CD4-positive, alpha-beta T cell (primary cell): ENCODE data around the gene CHMP1A. TPM values are rescaled to one million over a fixed set of nuclear protein-coding genes. Genes with fewer than 3 reads are reported as not detected.

Experiments used
- ATAC-seq: fragments of 200-7000 bp; cut with Tn5 transposase; one replicate; pipeline ENCODE4 v1.10.0; 2022; ENCODE audit warnings: mild to moderate bottlenecking; ENCODE audit not compliant: poor library complexity
- CTCF ChIA-PET: fragments of 350-600 bp; sonication (Branson Sonifier 250); formaldehyde crosslinking; loops from one replicate; lab custom pipeline; 2021; ENCODE audit warnings: antibody characterized with exemption, inconsistent platforms; lab: Charles Lee
- POLR2A ChIA-PET: fragments of 350-600 bp; sonication (Branson Sonifier 250); formaldehyde crosslinking; loops from one replicate; lab custom pipeline; 2021; ENCODE audit warnings: antibody characterized with exemption, inconsistent platforms; lab: Charles Lee
- DNase-seq, 14 experiments: peaks; one replicate each; pipeline ENCODE4 v3.0.0-alpha.2; 2013 to 2020; ENCODE audit warnings: mixed read lengths in 2 of 14
- H3K27ac ChIP-seq, 2 donors: one replicate each; pipeline versions ENCODE4 v1.5.1 to v1.7.0; 2013; ENCODE audit warnings: low read length in 2 of 2, low read depth in 1 of 2, mild to moderate bottlenecking in 1 of 2
- H3K27me3 ChIP-seq, 2 experiments: 1 replicate in 1 of 2; 2 replicates in 1 of 2; pipeline versions ENCODE4 v1.6.1 to v1.7.0; 2013; ENCODE audit warnings: low read length in 2 of 2, control low read depth in 1 of 2, mild to moderate bottlenecking in 1 of 2, moderate library complexity in 1 of 2; ENCODE audit not compliant: insufficient read depth in 2 of 2, control insufficient read depth in 1 of 2
- H3K36me3 ChIP-seq: one replicate; pipeline ENCODE4 v1.6.1; 2013; ENCODE audit warnings: low read length, control low read depth; ENCODE audit not compliant: insufficient read depth
- H3K4me1 ChIP-seq: one replicate; pipeline ENCODE4 v1.6.1; 2013; ENCODE audit warnings: low read length, control low read depth; ENCODE audit not compliant: insufficient read depth
- H3K4me3 ChIP-seq: one replicate; pipeline ENCODE4 v1.5.1; 2013; ENCODE audit warnings: mild to moderate bottlenecking, low read length, moderate library complexity
- H3K9me3 ChIP-seq, 2 experiments: 1 replicate in 1 of 2; 2 replicates in 1 of 2; pipeline versions ENCODE4 v1.6.1 to v1.7.0; 2013; ENCODE audit warnings: low read length in 2 of 2, mild to moderate bottlenecking in 2 of 2, control low read depth in 1 of 2, moderate library complexity in 1 of 2; ENCODE audit not compliant: control insufficient read depth in 1 of 2, insufficient read depth in 1 of 2
- H3K27ac Mint-ChIP-seq: one replicate; pipeline ENCODE4 v1.8.0; 2020; ENCODE audit warnings: mixed read lengths
- H3K27me3 Mint-ChIP-seq: one replicate; pipeline ENCODE4 v1.8.0; 2021; ENCODE audit warnings: mixed read lengths
- H3K36me3 Mint-ChIP-seq: one replicate; pipeline ENCODE4 v1.8.0; 2021; ENCODE audit warnings: low read depth, mixed read lengths
- H3K4me1 Mint-ChIP-seq: one replicate; pipeline ENCODE4 v1.8.0; 2021; ENCODE audit warnings: low read depth, mixed read lengths
- H3K4me3 Mint-ChIP-seq: one replicate; pipeline ENCODE4 v1.8.0; 2020; ENCODE audit warnings: mild to moderate bottlenecking, mixed read lengths
- H3K9me3 Mint-ChIP-seq: one replicate; pipeline ENCODE4 v1.8.0; 2020; ENCODE audit warnings: mixed read lengths
- intact Hi-C, 2 experiments: fragments of 100-400 bp; cut with DNase I in 1 of 2; cut with micrococcal nuclease in 1 of 2; formaldehyde crosslinking; loops; one replicate each; pipeline versions ENCODE4 v1.15.1 to v1.9.0; 2023 to 2025; cut with DNase I, micrococcal nuclease
- total RNA-seq, 174 experiments: library from RNA in 2 of 174; stranded (reverse) in 2 of 174; gene quantifications; one replicate each; pipeline ENCODE4 v1.2.3 and lab custom pipeline; 2021 to 2026
- TF ChIP-seq, protein P1 (sequence below): fragments of 200-600 bp; IDR thresholded peaks from one replicate; pipeline ENCODE4 v1.8.0; 2022; ENCODE audit warnings: antibody characterized with exemption, mild to moderate bottlenecking

Gene CHMP1A
- total RNA-seq, 2 experiments from 2014 or later, result 54.7 to 55.9 TPM

DNA sequence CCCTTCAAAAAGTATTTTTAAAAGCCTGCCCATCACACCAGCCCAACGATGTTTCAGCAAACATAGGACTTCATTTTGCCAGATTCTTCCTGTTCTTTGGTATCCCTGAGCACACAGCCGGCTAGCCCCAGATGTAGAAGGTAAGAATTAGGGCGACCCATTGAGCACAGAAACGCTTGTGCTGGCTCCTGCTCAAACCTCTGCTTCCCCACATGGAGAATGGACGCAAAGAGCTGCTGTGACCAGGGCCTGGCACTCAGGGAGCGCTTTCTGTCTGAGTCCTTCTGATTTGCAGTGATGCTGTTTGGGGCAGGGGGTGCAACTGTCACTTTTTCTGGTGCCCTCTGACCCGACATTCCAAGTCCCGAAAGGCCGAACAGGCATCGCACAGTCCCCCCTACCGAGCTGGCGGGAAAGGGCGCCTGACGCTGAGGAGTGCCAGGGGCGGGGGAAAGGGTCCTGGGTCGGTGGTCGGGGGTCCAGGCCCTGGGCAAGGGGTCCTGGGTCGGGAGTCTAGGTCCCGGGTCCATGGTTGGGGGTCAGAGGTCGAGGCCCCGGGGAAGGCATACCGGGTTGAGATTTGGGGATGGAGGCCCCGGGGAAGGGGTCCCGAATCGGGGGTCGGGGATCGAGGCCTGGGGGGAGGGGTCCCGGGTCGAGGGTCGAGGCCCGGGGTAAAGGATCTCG, 930 bp downstream of the CHMP1A start:
- intact Hi-C loops, result loop anchor here in 1 of 2 experiments (1.0 to 5.0 kb wide), 3 partner anchors 30 to 799 kb away; partner anchors contain the start of genes CDK10, GALNS, RPL13 and TRAPPC2L
- no peaks in the 10 kb centered on the region for H3K9me3 Mint-ChIP-seq
- POLR2A ChIA-PET, result interaction anchor here (1.7 kb wide), 1 partner anchor 341 kb away, joined by 3 read pairs; no protein-coding TSS in a partner anchor
- Histone ChIP-seq H3K9me3 (no peaks in the 10 kb centered on the region), H3K36me3 (peaks cover 18% of the 10 kb centered on the region), H3K4me3 (peak overlapping the region; percentile 91), H3K4me1 (peaks cover 34% of the 10 kb centered on the region), H3K27me3 (no peaks in the 10 kb centered on the region), H3K27ac (peak overlapping the region; percentile 55 to 81)
- DNase-seq (peak in 1 of 14 experiments; percentile 49), ATAC-seq (no peak)
- TF ChIP-seq, protein P1, sequence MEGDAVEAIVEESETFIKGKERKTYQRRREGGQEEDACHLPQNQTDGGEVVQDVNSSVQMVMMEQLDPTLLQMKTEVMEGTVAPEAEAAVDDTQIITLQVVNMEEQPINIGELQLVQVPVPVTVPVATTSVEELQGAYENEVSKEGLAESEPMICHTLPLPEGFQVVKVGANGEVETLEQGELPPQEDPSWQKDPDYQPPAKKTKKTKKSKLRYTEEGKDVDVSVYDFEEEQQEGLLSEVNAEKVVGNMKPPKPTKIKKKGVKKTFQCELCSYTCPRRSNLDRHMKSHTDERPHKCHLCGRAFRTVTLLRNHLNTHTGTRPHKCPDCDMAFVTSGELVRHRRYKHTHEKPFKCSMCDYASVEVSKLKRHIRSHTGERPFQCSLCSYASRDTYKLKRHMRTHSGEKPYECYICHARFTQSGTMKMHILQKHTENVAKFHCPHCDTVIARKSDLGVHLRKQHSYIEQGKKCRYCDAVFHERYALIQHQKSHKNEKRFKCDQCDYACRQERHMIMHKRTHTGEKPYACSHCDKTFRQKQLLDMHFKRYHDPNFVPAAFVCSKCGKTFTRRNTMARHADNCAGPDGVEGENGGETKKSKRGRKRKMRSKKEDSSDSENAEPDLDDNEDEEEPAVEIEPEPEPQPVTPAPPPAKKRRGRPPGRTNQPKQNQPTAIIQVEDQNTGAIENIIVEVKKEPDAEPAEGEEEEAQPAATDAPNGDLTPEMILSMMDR, result no peak
- no peaks in the 10 kb centered on the region for H3K27me3 Mint-ChIP-seq
- peak overlapping the region; percentile 84 for H3K4me3 Mint-ChIP-seq
- CTCF ChIA-PET, result no interaction called here
- peaks cover 34% of the 10 kb centered on the region for H3K4me1 Mint-ChIP-seq
- H3K27ac Mint-ChIP-seq, result peak overlapping the region; percentile 76
- H3K36me3 Mint-ChIP-seq, result peaks cover 25% of the 10 kb centered on the region

DNA sequence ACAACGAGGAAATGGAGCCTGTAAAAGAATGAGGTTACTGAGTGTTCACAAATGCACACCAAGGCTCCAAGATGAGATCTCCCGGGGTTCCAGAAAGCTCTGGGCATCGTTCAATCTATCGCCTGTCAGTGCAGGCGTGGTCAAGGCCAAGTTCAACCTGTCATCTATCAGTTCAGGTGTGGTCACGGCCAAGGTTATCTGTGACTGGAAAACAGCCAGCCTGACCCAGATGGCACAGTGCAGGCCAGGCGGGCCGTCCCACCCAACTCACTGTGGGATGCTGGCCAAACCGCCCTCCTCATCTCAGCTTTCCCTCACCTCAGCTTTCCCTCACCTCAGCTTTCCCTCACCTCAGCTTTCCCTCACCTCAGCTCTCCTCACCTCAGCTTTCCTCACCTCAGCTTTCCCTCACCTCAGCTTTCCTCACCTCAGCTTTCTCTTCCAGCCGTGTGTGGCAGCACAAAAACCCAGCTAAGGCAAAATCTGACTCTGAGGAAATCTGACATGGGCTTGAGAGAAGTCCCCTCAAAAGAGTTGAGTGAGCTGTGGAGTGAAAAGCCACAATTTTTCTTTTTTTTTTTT, 2.4 kb downstream of the CHMP1A start:
- intact Hi-C loops, result loop anchor here in 1 of 2 experiments (5.0 kb wide), 2 partner anchors 93 to 798 kb away; partner anchors contain the start of genes GALNS, RPL13 and TRAPPC2L
- ATAC-seq (no peak), DNase-seq (no peak)
- peak overlapping the region; percentile 76 for H3K27ac Mint-ChIP-seq
- Histone ChIP-seq H3K4me3 (no peak overlapping the region), H3K36me3 (peaks cover 21% of the 10 kb centered on the region), H3K9me3 (no peaks in the 10 kb centered on the region), H3K4me1 (peaks cover 34% of the 10 kb centered on the region), H3K27ac (no peak overlapping the region), H3K27me3 (no peaks in the 10 kb centered on the region)
- CTCF ChIA-PET, result interaction anchor here (1.5 kb wide), 1 partner anchor 46 kb away, joined by 3 read pairs; no protein-coding TSS in a partner anchor
- POLR2A ChIA-PET, result interaction anchor here (0.6 kb wide), 2 partner anchors 161 to 206 kb away, joined by 3 read pairs; no protein-coding TSS in a partner anchor
- H3K4me1 Mint-ChIP-seq, result peaks cover 34% of the 10 kb centered on the region
- H3K27me3 Mint-ChIP-seq, result no peaks in the 10 kb centered on the region
- peaks cover 30% of the 10 kb centered on the region for H3K36me3 Mint-ChIP-seq
- H3K4me3 Mint-ChIP-seq, result peak overlapping the region; percentile 84
- TF ChIP-seq, protein P1, result no peak
- H3K9me3 Mint-ChIP-seq, result no peaks in the 10 kb centered on the region

DNA sequence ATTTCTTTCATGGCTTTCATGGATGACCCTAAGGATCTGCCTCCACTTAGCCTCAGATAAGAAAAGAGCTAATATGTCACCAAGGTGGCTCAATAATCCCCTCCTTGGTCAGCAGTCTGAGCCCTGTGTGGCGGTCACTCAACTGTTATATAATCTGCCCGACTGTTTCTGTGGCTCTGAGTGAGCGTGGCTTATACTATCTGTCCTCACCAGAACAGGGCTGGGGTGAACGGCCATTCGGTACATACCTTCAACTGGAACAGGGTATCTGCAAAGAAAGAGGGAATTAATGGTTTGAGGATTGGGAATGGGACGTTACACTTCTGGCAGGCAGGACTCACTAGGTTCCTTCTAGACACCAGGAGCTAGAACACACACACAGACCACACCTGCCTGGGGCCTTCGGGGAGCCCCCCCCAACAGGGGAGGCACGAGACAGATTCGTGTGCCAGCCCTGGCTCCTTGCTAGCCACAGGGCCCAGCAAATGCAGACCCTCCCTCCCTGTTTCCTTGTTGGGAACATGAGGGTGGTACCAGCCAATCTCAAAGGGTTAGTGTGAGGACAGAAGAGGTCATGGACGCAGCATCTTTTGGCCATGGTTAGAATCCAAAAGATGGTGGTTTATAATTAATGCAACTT, 3.7 kb downstream of the CHMP1A start:
- Histone ChIP-seq H3K4me3 (no peak overlapping the region), H3K36me3 (peaks cover 25% of the 10 kb centered on the region), H3K27ac (no peak overlapping the region), H3K9me3 (no peaks in the 10 kb centered on the region), H3K4me1 (peaks cover 23% of the 10 kb centered on the region), H3K27me3 (no peaks in the 10 kb centered on the region)
- TF ChIP-seq, protein P1, result no peak
- DNase-seq (no peak), ATAC-seq (no peak)
- Mint-ChIP-seq H3K27me3 (no peaks in the 10 kb centered on the region), H3K36me3 (peaks cover 42% of the 10 kb centered on the region), H3K9me3 (no peaks in the 10 kb centered on the region), H3K4me1 (peaks cover 32% of the 10 kb centered on the region), H3K4me3 (peak overlapping the region; percentile 71), H3K27ac (peak overlapping the region; percentile 53)
- intact Hi-C loops, result no loop called here
- ChIA-PET CTCF (no interaction called here), POLR2A (no interaction called here)
